Measurements from ENCODE around the gene RAB5IF. TPM values are rescaled to one million over a fixed set of nuclear protein-coding genes. Genes with fewer than 3 reads are reported as not detected.

Gene RAB5IF
- total and polyA plus RNA-seq, 2 of the 13 experiments (the other 11 are each of a cell fraction or from before 2014, with no cell fraction given), result 261 to 305 TPM

- TF ChIP-seq PBX3 (CRISPR knock-in tag; IDR thresholded peaks at IDR 0.05; ENCODE audit: borderline replicate concordance), result no peak
- TF ChIP-seq DMTF1 (CRISPR knock-in tag; IDR thresholded peaks at IDR 0.05), result no peak
- no peak for TF ChIP-seq ZNF160 (CRISPR knock-in tag; IDR thresholded peaks at IDR 0.05)
- peak; percentile 20; the same call in 1 of the 2 replicates for TF ChIP-seq ZBTB33 (CRISPR knock-in tag; IDR thresholded peaks at IDR 0.05)
- TF ChIP-seq PAX8 (CRISPR knock-in tag; IDR thresholded peaks at IDR 0.05; ENCODE audit: borderline replicate concordance), result no peak
- TF ChIP-seq FOXP4 (CRISPR knock-in tag; IDR thresholded peaks at IDR 0.05), result no peak
- TF ChIP-seq ZFP1 (CRISPR knock-in tag; IDR thresholded peaks at IDR 0.05), result no peak
- TF ChIP-seq ZNF549 (CRISPR knock-in tag; IDR thresholded peaks at IDR 0.05), result no peak
- peak; percentile 12; the same call in 1 of the 2 replicates for TF ChIP-seq USF2 (IDR thresholded peaks at IDR 0.05; ENCODE audit: low read depth, low read length)
- TF ChIP-seq USF2 (CRISPR knock-in tag; IDR thresholded peaks at IDR 0.05; ENCODE audit: borderline replicate concordance), result no peak
- peak; percentile 36 for TF ChIP-seq TBL1XR1 (IDR thresholded peaks at IDR 0.05; ENCODE audit: borderline replicate concordance, low read length, partially characterized antibody)
- no peak for TF ChIP-seq NFAT5 (CRISPR knock-in tag; IDR thresholded peaks at IDR 0.05)
These were observed 2.2 kb downstream of the RAB5IF start (continued) for GRCh38 chr20:36607586-36608387.

Data from HepG2 (cell line).